ENCODE data around the gene YIPF6.

YIPF6 gene

GRCh38 chrX:68461093-68461492 is 37.8 kb upstream of the YIPF6 start:
- DNase-seq: no peak
- no peak overlapping the region for H3K23ac ChIP-seq (ENCODE audit: low read length)
- no peak overlapping the region for H3K4ac ChIP-seq (ENCODE audit: low read depth, low read length)
- no peak overlapping the region for H3K4me2 ChIP-seq (ENCODE audit: low read length)
- H3K4me1 ChIP-seq (ENCODE audit: control insufficient read depth in 1 of 2, insufficient read depth in 2 of 2, low read length in 2 of 2): peaks cover 0 to 2% of the 10 kb centered on the region in 2 experiments
- H3K27ac ChIP-seq (ENCODE audit: low read depth, low read length): no peak overlapping the region
- H2AFZ ChIP-seq (ENCODE audit: insufficient read depth, low read length, poor library complexity): no peak overlapping the region
- H2BK120ac ChIP-seq (ENCODE audit: insufficient read depth, low read length, poor library complexity): no peak overlapping the region
- no peak overlapping the region for H2BK12ac ChIP-seq (ENCODE audit: low read length)
- no peak overlapping the region for H2BK5ac ChIP-seq (ENCODE audit: low read depth, low read length, poor library complexity)
- no peak overlapping the region for H3K14ac ChIP-seq (ENCODE audit: low read length)
- no peaks in the 10 kb centered on the region for H3K36me3 ChIP-seq (ENCODE audit: control insufficient read depth in 1 of 2, insufficient read depth in 2 of 2, low read length in 2 of 2)
- H3K4me3 ChIP-seq (ENCODE audit: low read depth, low read length): no peak overlapping the region
- no peaks in the 10 kb centered on the region for H3K79me2 ChIP-seq (ENCODE audit: control insufficient read depth, insufficient read depth, low read length, poor library complexity)
- no peak overlapping the region for H4K12ac ChIP-seq (ENCODE audit: low read depth, low read length)
- H3K9me3 ChIP-seq (ENCODE audit: insufficient read depth, low read depth, low read length): no peaks in the 10 kb centered on the region
- no peak overlapping the region for H3K18ac ChIP-seq (ENCODE audit: low read length)
- H2AK5ac ChIP-seq (ENCODE audit: low read length): no peak overlapping the region
- no peaks in the 10 kb centered on the region for H3K79me1 ChIP-seq (ENCODE audit: low read length)
- no peak overlapping the region for H4K91ac ChIP-seq (ENCODE audit: low read depth, low read length)
- WGBS (ENCODE audit: extremely low coverage, insufficient coverage, insufficient read length): no CpG with 5 or more reads among the region's 6 CpGs
- no peak overlapping the region for H4K8ac ChIP-seq (ENCODE audit: low read depth, low read length)
- no peak overlapping the region for H3K9ac ChIP-seq (ENCODE audit: low read length)
- H3K27me3 ChIP-seq (ENCODE audit: insufficient read depth, low read length): no peaks in the 10 kb centered on the region

GRCh38 chrX:68461576-68461975 is 37.3 kb upstream of the YIPF6 start:
- Histone ChIP-seq H2AK5ac (ENCODE audit: low read length) (no peak overlapping the region), H3K9me3 (ENCODE audit: insufficient read depth, low read depth, low read length) (no peaks in the 10 kb centered on the region), H3K14ac (ENCODE audit: low read length) (no peak overlapping the region), H3K23ac (ENCODE audit: low read length) (no peak overlapping the region), H3K27me3 (ENCODE audit: insufficient read depth, low read length) (no peaks in the 10 kb centered on the region), H3K36me3 (ENCODE audit: control insufficient read depth in 1 of 2, insufficient read depth in 2 of 2, low read length in 2 of 2) (no peaks in the 10 kb centered on the region), H4K12ac (ENCODE audit: low read depth, low read length) (no peak overlapping the region), H2BK120ac (ENCODE audit: insufficient read depth, low read length, poor library complexity) (no peak overlapping the region), H3K4me3 (ENCODE audit: low read depth, low read length) (no peak overlapping the region), H3K18ac (ENCODE audit: low read length) (no peak overlapping the region), H2BK5ac (ENCODE audit: low read depth, low read length, poor library complexity) (no peak overlapping the region), H4K8ac (ENCODE audit: low read depth, low read length) (no peak overlapping the region), H3K9ac (ENCODE audit: low read length) (no peak overlapping the region), H3K79me2 (ENCODE audit: control insufficient read depth, insufficient read depth, low read length, poor library complexity) (no peaks in the 10 kb centered on the region), H4K91ac (ENCODE audit: low read depth, low read length) (no peak overlapping the region), H2AFZ (ENCODE audit: insufficient read depth, low read length, poor library complexity) (no peak overlapping the region), H3K27ac (ENCODE audit: low read depth, low read length) (no peak overlapping the region), H2BK12ac (ENCODE audit: low read length) (no peak overlapping the region), H3K79me1 (ENCODE audit: low read length) (no peaks in the 10 kb centered on the region), H3K4me1 (ENCODE audit: control insufficient read depth in 1 of 2, insufficient read depth in 2 of 2, low read length in 2 of 2) (peaks cover 0 to 2% of the 10 kb centered on the region in 2 experiments), H3K4me2 (ENCODE audit: low read length) (no peak overlapping the region), H3K4ac (ENCODE audit: low read depth, low read length) (no peak overlapping the region)
- DNase-seq: peak in 1 of 2 donors; percentile 43

- H4K91ac ChIP-seq (ENCODE audit: low read depth, low read length): no peak overlapping the region
- no CpG with 5 or more reads among the region's 8 CpGs for WGBS (ENCODE audit: extremely low coverage, insufficient coverage, insufficient read length)
Measured at GRCh38 chrX:68462197-68462596, 36.7 kb upstream of the YIPF6 start.

GRCh38 chrX:68462653-68463052 is 36.2 kb upstream of the YIPF6 start:
- no peak overlapping the region for H2AK5ac ChIP-seq (ENCODE audit: low read length)
- H4K12ac ChIP-seq (ENCODE audit: low read depth, low read length): peak overlapping the region; percentile 43
- no peaks in the 10 kb centered on the region for H3K79me1 ChIP-seq (ENCODE audit: low read length)
- H3K36me3 ChIP-seq (ENCODE audit: control insufficient read depth in 1 of 2, insufficient read depth in 2 of 2, low read length in 2 of 2): no peaks in the 10 kb centered on the region
- H3K4me3 ChIP-seq (ENCODE audit: low read depth, low read length): no peak overlapping the region
- H3K4ac ChIP-seq (ENCODE audit: low read depth, low read length): no peak overlapping the region
- peak overlapping the region; percentile 72 for H2BK120ac ChIP-seq (ENCODE audit: insufficient read depth, low read length, poor library complexity)
- H3K23ac ChIP-seq (ENCODE audit: low read length): no peak overlapping the region
- H3K4me1 ChIP-seq (ENCODE audit: control insufficient read depth in 1 of 2, insufficient read depth in 2 of 2, low read length in 2 of 2): peaks cover 0 to 2% of the 10 kb centered on the region in 2 experiments
- peak; percentile 38 to 60 for DNase-seq
- no peaks in the 10 kb centered on the region for H3K9me3 ChIP-seq (ENCODE audit: insufficient read depth, low read depth, low read length)
- no peak overlapping the region for H4K8ac ChIP-seq (ENCODE audit: low read depth, low read length)
- H3K9ac ChIP-seq (ENCODE audit: low read length): no peak overlapping the region
- no peak overlapping the region for H4K91ac ChIP-seq (ENCODE audit: low read depth, low read length)
- no peak overlapping the region for H2BK5ac ChIP-seq (ENCODE audit: low read depth, low read length, poor library complexity)
- no CpG with 5 or more reads among the region's 8 CpGs for WGBS (ENCODE audit: extremely low coverage, insufficient coverage, insufficient read length)
- H3K4me2 ChIP-seq (ENCODE audit: low read length): no peak overlapping the region
- no peak overlapping the region for H3K18ac ChIP-seq (ENCODE audit: low read length)
- no peak overlapping the region for H2AFZ ChIP-seq (ENCODE audit: insufficient read depth, low read length, poor library complexity)
- H3K27ac ChIP-seq (ENCODE audit: low read depth, low read length): no peak overlapping the region
- H3K27me3 ChIP-seq (ENCODE audit: insufficient read depth, low read length): no peaks in the 10 kb centered on the region
- peak overlapping the region; percentile 66 for H3K14ac ChIP-seq (ENCODE audit: low read length)
- H2BK12ac ChIP-seq (ENCODE audit: low read length): peak overlapping the region; percentile 58
- H3K79me2 ChIP-seq (ENCODE audit: control insufficient read depth, insufficient read depth, low read length, poor library complexity): no peaks in the 10 kb centered on the region

More at GRCh38 chrX:68462197-68462596, 36.7 kb upstream of the YIPF6 start:
- H3K4me2 ChIP-seq (ENCODE audit: low read length): no peak overlapping the region
- peaks cover 0 to 2% of the 10 kb centered on the region in 2 experiments for H3K4me1 ChIP-seq (ENCODE audit: control insufficient read depth in 1 of 2, insufficient read depth in 2 of 2, low read length in 2 of 2)
- H3K79me1 ChIP-seq (ENCODE audit: low read length): no peaks in the 10 kb centered on the region
- H2BK12ac ChIP-seq (ENCODE audit: low read length): no peak overlapping the region
- no peaks in the 10 kb centered on the region for H3K79me2 ChIP-seq (ENCODE audit: control insufficient read depth, insufficient read depth, low read length, poor library complexity)
- H2AK5ac ChIP-seq (ENCODE audit: low read length): no peak overlapping the region
- no peak overlapping the region for H2BK5ac ChIP-seq (ENCODE audit: low read depth, low read length, poor library complexity)
- no peaks in the 10 kb centered on the region for H3K9me3 ChIP-seq (ENCODE audit: insufficient read depth, low read depth, low read length)
- no peaks in the 10 kb centered on the region for H3K27me3 ChIP-seq (ENCODE audit: insufficient read depth, low read length)
- H2AFZ ChIP-seq (ENCODE audit: insufficient read depth, low read length, poor library complexity): no peak overlapping the region
- no peak overlapping the region for H3K4me3 ChIP-seq (ENCODE audit: low read depth, low read length)
- no peak overlapping the region for H3K27ac ChIP-seq (ENCODE audit: low read depth, low read length)
- no peak overlapping the region for H3K23ac ChIP-seq (ENCODE audit: low read length)
- peak overlapping the region; percentile 43 for H4K12ac ChIP-seq (ENCODE audit: low read depth, low read length)
- no peak overlapping the region for H3K9ac ChIP-seq (ENCODE audit: low read length)
- no peak overlapping the region for H4K8ac ChIP-seq (ENCODE audit: low read depth, low read length)
- no peak overlapping the region for H3K18ac ChIP-seq (ENCODE audit: low read length)
- no peak overlapping the region for H3K14ac ChIP-seq (ENCODE audit: low read length)
- no peaks in the 10 kb centered on the region for H3K36me3 ChIP-seq (ENCODE audit: control insufficient read depth in 1 of 2, insufficient read depth in 2 of 2, low read length in 2 of 2)
- no peak overlapping the region for H2BK120ac ChIP-seq (ENCODE audit: insufficient read depth, low read length, poor library complexity)
- H3K4ac ChIP-seq (ENCODE audit: low read depth, low read length): no peak overlapping the region
- peak; percentile 66 to 85 for DNase-seq
